Measurements from ENCODE around the gene TMEM8B. TPM values are rescaled to one million over a fixed set of nuclear protein-coding genes. Genes with fewer than 3 reads are reported as not detected.

TMEM8B gene
- polyA plus RNA-seq, 1 donor (not counting 4 experiments of a cell fraction or from before 2014, with no cell fraction given), result 1.3 TPM

DNA sequence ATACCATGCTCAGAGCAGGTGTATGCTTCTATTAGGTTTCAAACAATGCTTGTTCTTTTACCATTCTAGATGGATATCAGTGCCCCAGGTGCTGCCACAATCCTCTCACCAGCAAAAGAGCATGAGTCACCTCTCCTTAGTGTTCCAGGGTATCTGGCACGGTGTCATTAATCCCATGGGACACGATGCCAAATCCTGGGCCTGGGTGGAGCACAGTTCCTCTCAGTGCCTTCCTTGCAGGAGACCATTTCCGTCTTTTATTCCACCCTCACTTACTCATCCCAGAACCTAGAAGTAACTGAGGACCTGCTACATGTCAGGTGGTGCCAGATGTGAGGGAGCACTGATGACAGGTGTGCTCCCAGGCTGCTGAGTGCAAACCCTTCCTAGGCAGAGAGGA, 42.5 kb downstream of the TMEM8B start:
- Histone ChIP-seq H3K4me1 (ENCODE audit: control insufficient read depth, extremely low read depth, insufficient read depth, low read length) (peaks cover 6% of the 10 kb centered on the region), H3K9me3 (ENCODE audit: control insufficient read depth, low read depth, low read length) (no peaks in the 10 kb centered on the region), H3K4me3 (ENCODE audit: control insufficient read depth in 2 of 3, extremely low read depth in 1 of 3, insufficient read depth in 2 of 3, low read depth in 1 of 3, low read length in 3 of 3) (no peak overlapping the region), H3K27me3 (ENCODE audit: control insufficient read depth, extremely low read depth, insufficient read depth, low read length) (no peaks in the 10 kb centered on the region), H3K36me3 (ENCODE audit: control insufficient read depth in 2 of 2, extremely low read depth in 1 of 2, insufficient read depth in 2 of 2, low read length in 2 of 2) (no peaks in the 10 kb centered on the region), H3K9me1 (ENCODE audit: control insufficient read depth, extremely low read depth, insufficient read depth, low read length) (no peaks in the 10 kb centered on the region), H3K79me2 (ENCODE audit: control insufficient read depth, insufficient read depth, low read length) (no peaks in the 10 kb centered on the region), H2AFZ (ENCODE audit: control insufficient read depth, low read length) (no peak overlapping the region), H4K20me1 (ENCODE audit: control insufficient read depth, extremely low read depth, insufficient read depth, low read length) (no peaks in the 10 kb centered on the region), H3K4me2 (ENCODE audit: control insufficient read depth, extremely low read depth, insufficient read depth, low read depth, low read length) (no peak overlapping the region), H3K27ac (ENCODE audit: control insufficient read depth, insufficient read depth, low read length) (no peak overlapping the region), H3K9ac (ENCODE audit: control insufficient read depth, extremely low read depth, insufficient read depth, low read length) (no peak overlapping the region)
- DNase-seq (ENCODE audit: low read depth, low spot score), result no peak
- TF ChIP-seq, protein P1, sequence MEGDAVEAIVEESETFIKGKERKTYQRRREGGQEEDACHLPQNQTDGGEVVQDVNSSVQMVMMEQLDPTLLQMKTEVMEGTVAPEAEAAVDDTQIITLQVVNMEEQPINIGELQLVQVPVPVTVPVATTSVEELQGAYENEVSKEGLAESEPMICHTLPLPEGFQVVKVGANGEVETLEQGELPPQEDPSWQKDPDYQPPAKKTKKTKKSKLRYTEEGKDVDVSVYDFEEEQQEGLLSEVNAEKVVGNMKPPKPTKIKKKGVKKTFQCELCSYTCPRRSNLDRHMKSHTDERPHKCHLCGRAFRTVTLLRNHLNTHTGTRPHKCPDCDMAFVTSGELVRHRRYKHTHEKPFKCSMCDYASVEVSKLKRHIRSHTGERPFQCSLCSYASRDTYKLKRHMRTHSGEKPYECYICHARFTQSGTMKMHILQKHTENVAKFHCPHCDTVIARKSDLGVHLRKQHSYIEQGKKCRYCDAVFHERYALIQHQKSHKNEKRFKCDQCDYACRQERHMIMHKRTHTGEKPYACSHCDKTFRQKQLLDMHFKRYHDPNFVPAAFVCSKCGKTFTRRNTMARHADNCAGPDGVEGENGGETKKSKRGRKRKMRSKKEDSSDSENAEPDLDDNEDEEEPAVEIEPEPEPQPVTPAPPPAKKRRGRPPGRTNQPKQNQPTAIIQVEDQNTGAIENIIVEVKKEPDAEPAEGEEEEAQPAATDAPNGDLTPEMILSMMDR (optimal IDR thresholded peaks at IDR 0.05 in 1 of 3, IDR thresholded peaks at IDR 0.05 in 1 of 3, conservative IDR thresholded peaks at IDR 0.05 in 1 of 3; ENCODE audit: extremely low read depth in 1 of 3, insufficient read depth in 2 of 3, low read length in 3 of 3), result no peak
- TF ChIP-seq EZH2 (IDR thresholded peaks at IDR 0.05; ENCODE audit: low read length), result no peak
- FAIRE-seq, result peak; percentile 83
- dilution Hi-C loops (cut with MboI; ENCODE audit: extremely low pct_ligation_motif_present, low sequenced_read_pairs), result no loop called here

DNA sequence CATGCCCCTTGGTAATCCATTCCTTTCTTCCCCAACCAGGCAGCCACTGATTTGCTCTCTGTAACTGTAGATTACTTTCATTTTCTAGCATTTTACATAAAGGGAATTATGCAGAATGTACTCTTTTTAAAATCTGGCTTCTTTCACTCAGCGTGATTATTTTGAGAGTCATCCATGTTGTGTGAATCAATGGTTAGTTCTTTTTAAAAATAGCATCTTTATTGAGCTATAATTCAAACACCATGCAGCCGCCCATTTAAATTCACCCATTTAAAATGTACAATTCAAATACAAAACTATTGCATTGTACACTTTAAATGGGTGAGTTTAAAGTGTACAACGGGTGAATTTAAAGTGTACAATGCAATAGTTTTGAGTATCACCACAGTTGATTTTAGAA, 43.5 kb downstream of the TMEM8B start:
- Histone ChIP-seq H3K79me2 (ENCODE audit: control insufficient read depth, insufficient read depth, low read length) (no peaks in the 10 kb centered on the region), H4K20me1 (ENCODE audit: control insufficient read depth, extremely low read depth, insufficient read depth, low read length) (no peaks in the 10 kb centered on the region), H3K4me1 (ENCODE audit: control insufficient read depth, extremely low read depth, insufficient read depth, low read length) (peaks cover 6% of the 10 kb centered on the region), H3K27ac (ENCODE audit: control insufficient read depth, insufficient read depth, low read length) (no peak overlapping the region), H3K9me1 (ENCODE audit: control insufficient read depth, extremely low read depth, insufficient read depth, low read length) (no peaks in the 10 kb centered on the region), H3K36me3 (ENCODE audit: control insufficient read depth in 2 of 2, extremely low read depth in 1 of 2, insufficient read depth in 2 of 2, low read length in 2 of 2) (no peaks in the 10 kb centered on the region), H2AFZ (ENCODE audit: control insufficient read depth, low read length) (no peak overlapping the region), H3K4me3 (ENCODE audit: control insufficient read depth in 2 of 3, extremely low read depth in 1 of 3, insufficient read depth in 2 of 3, low read depth in 1 of 3, low read length in 3 of 3) (no peak overlapping the region), H3K4me2 (ENCODE audit: control insufficient read depth, extremely low read depth, insufficient read depth, low read depth, low read length) (no peak overlapping the region), H3K9me3 (ENCODE audit: control insufficient read depth, low read depth, low read length) (no peaks in the 10 kb centered on the region), H3K27me3 (ENCODE audit: control insufficient read depth, extremely low read depth, insufficient read depth, low read length) (no peaks in the 10 kb centered on the region), H3K9ac (ENCODE audit: control insufficient read depth, extremely low read depth, insufficient read depth, low read length) (no peak overlapping the region)
- DNase-seq (ENCODE audit: low read depth, low spot score), result no peak
- TF ChIP-seq, protein P1 (optimal IDR thresholded peaks at IDR 0.05 in 1 of 3, IDR thresholded peaks at IDR 0.05 in 1 of 3, conservative IDR thresholded peaks at IDR 0.05 in 1 of 3; ENCODE audit: extremely low read depth in 1 of 3, insufficient read depth in 2 of 3, low read length in 3 of 3), result no peak
- TF ChIP-seq EZH2 (IDR thresholded peaks at IDR 0.05; ENCODE audit: low read length), result no peak
- no peak for FAIRE-seq
- dilution Hi-C loops (cut with MboI; ENCODE audit: extremely low pct_ligation_motif_present, low sequenced_read_pairs), result no loop called here
